Measurements from ENCODE around the gene ADSL. TPM values are rescaled to one million over a fixed set of nuclear protein-coding genes. Genes with fewer than 3 reads are reported as not detected.

Gene ADSL
- total and polyA plus RNA-seq, 5 donors from 2014 or later, result 66.5 to 134 (median 128) TPM

- Mint-ChIP-seq H3K27ac (no peak overlapping the region), H3K27me3 (no peaks in the 10 kb centered on the region), H3K36me3 (peaks cover 11% of the 10 kb centered on the region), H3K4me3 (peak overlapping the region in 1 of 4 donors; percentile 47), H3K4me1 (peaks cover 0 to 25% (median 17%) of the 10 kb centered on the region in 4 donors), H3K9me3 (peaks cover 0 to 1% (median 0%) of the 10 kb centered on the region in 7 donors)
- no peak for ATAC-seq (ENCODE audit: low read depth in 2 of 2)
- no peaks in the 10 kb centered on the region for H3K9me3 ChIP-seq (ENCODE audit: control insufficient read depth in 2 of 2, low read length in 2 of 2)
- no peaks in the 10 kb centered on the region for H3K27me3 ChIP-seq (ENCODE audit: control insufficient read depth, insufficient read depth, low read length)
- no peak overlapping the region for H3K4me3 ChIP-seq (ENCODE audit: low read depth, low read length)
- H3K4me1 ChIP-seq (ENCODE audit: control insufficient read depth, insufficient read depth, low read length, poor library complexity, severe bottlenecking), result peaks cover 11% of the 10 kb centered on the region
- H3K36me3 ChIP-seq (ENCODE audit: control insufficient read depth, insufficient read depth, low read length), result peaks cover 71% of the 10 kb centered on the region
- H3K27ac ChIP-seq (ENCODE audit: insufficient read depth, low read length, poor library complexity, severe bottlenecking), result no peak overlapping the region
- no peak for DNase-seq
Observed at GRCh38 chr22:40410731-40411505, 64.6 kb downstream of the ADSL start.

- peaks cover 17% of the 10 kb centered on the region for H3K36me3 Mint-ChIP-seq
- H3K4me1 ChIP-seq (ENCODE audit: control insufficient read depth, insufficient read depth, low read length, poor library complexity, severe bottlenecking), result peaks cover 16% of the 10 kb centered on the region
- no peak for ATAC-seq (ENCODE audit: low read depth in 2 of 2)
- no peaks in the 10 kb centered on the region for H3K9me3 ChIP-seq (ENCODE audit: control insufficient read depth in 2 of 2, low read length in 2 of 2)
- peaks cover 0 to 2% (median 0%) of the 10 kb centered on the region in 7 donors for H3K9me3 Mint-ChIP-seq
- peaks cover 72% of the 10 kb centered on the region for H3K36me3 ChIP-seq (ENCODE audit: control insufficient read depth, insufficient read depth, low read length)
- DNase-seq, result no peak
- no peak overlapping the region for H3K4me3 Mint-ChIP-seq
- H3K4me3 ChIP-seq (ENCODE audit: low read depth, low read length), result no peak overlapping the region
- no peak overlapping the region for H3K27ac ChIP-seq (ENCODE audit: insufficient read depth, low read length, poor library complexity, severe bottlenecking)
- H3K27me3 ChIP-seq (ENCODE audit: control insufficient read depth, insufficient read depth, low read length), result no peaks in the 10 kb centered on the region
- peaks cover 0 to 31% (median 21%) of the 10 kb centered on the region in 4 donors for H3K4me1 Mint-ChIP-seq
- H3K27me3 Mint-ChIP-seq, result no peaks in the 10 kb centered on the region
- H3K27ac Mint-ChIP-seq, result no peak overlapping the region
Observed at GRCh38 chr22:40411506-40411861, 65.2 kb downstream of the ADSL start.

GRCh38 chr22:40412441-40412840 is 66.1 kb downstream of the ADSL start:
- Mint-ChIP-seq H3K36me3 (peaks cover 20% of the 10 kb centered on the region), H3K4me1 (peaks cover 0 to 35% (median 25%) of the 10 kb centered on the region in 4 donors), H3K27ac (peak overlapping the region; percentile 0 to 63 (median 2)), H3K4me3 (peak overlapping the region in 1 of 4 donors; percentile 9), H3K27me3 (no peaks in the 10 kb centered on the region), H3K9me3 (peaks cover 0 to 3% (median 0%) of the 10 kb centered on the region in 7 donors)
- Histone ChIP-seq H3K36me3 (ENCODE audit: control insufficient read depth, insufficient read depth, low read length) (peaks cover 70% of the 10 kb centered on the region), H3K9me3 (ENCODE audit: control insufficient read depth in 2 of 2, low read length in 2 of 2) (no peaks in the 10 kb centered on the region), H3K4me3 (ENCODE audit: low read depth, low read length) (no peak overlapping the region), H3K27me3 (ENCODE audit: control insufficient read depth, insufficient read depth, low read length) (no peaks in the 10 kb centered on the region), H3K27ac (ENCODE audit: insufficient read depth, low read length, poor library complexity, severe bottlenecking) (peak overlapping the region; percentile 16), H3K4me1 (ENCODE audit: control insufficient read depth, insufficient read depth, low read length, poor library complexity, severe bottlenecking) (peaks cover 19% of the 10 kb centered on the region)
- DNase-seq (no peak), ATAC-seq (ENCODE audit: low read depth in 2 of 2) (no peak)

DNA sequence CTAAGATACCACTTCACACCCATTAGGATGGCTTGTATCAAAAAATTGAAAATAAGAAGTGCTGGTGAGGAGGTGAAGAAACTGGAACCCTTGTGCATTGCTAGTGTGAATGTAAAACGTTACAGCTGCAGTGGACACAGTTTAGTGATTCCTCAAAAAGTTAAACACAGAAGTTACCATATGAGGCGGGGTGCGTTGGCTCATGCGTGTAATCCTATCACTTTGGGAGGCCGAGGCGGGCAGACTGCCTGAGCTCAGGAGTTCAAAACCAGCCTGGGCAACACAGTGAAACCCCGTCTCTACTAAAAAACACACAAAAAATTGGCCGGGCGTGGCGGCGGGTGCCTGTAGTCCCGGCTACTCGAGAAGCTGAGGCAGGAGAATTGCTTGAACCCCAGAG is 67.6 kb downstream of the ADSL start:
- Histone ChIP-seq H3K9me3 (ENCODE audit: control insufficient read depth in 2 of 2, low read length in 2 of 2) (no peaks in the 10 kb centered on the region), H3K36me3 (ENCODE audit: control insufficient read depth, insufficient read depth, low read length) (peaks cover 66% of the 10 kb centered on the region), H3K4me3 (ENCODE audit: low read depth, low read length) (no peak overlapping the region), H3K27ac (ENCODE audit: insufficient read depth, low read length, poor library complexity, severe bottlenecking) (no peak overlapping the region), H3K27me3 (ENCODE audit: control insufficient read depth, insufficient read depth, low read length) (no peaks in the 10 kb centered on the region), H3K4me1 (ENCODE audit: control insufficient read depth, insufficient read depth, low read length, poor library complexity, severe bottlenecking) (peaks cover 19% of the 10 kb centered on the region)
- peaks cover 0 to 38% (median 25%) of the 10 kb centered on the region in 4 donors for H3K4me1 Mint-ChIP-seq
- no peak for DNase-seq
- peaks cover 0 to 3% (median 0%) of the 10 kb centered on the region in 7 donors for H3K9me3 Mint-ChIP-seq
- H3K4me3 Mint-ChIP-seq, result no peak overlapping the region
- peak overlapping the region in 2 of 3 donors; percentile 31 to 97 for H3K27ac Mint-ChIP-seq
- H3K36me3 Mint-ChIP-seq, result peaks cover 20% of the 10 kb centered on the region
- ATAC-seq (ENCODE audit: low read depth in 2 of 2), result no peak
- H3K27me3 Mint-ChIP-seq, result no peaks in the 10 kb centered on the region

GRCh38 chr22:40414311-40414710 is 68.0 kb downstream of the ADSL start:
- no peaks in the 10 kb centered on the region for H3K9me3 ChIP-seq (ENCODE audit: control insufficient read depth in 2 of 2, low read length in 2 of 2)
- Mint-ChIP-seq H3K27me3 (no peaks in the 10 kb centered on the region), H3K27ac (peak overlapping the region in 2 of 3 donors; percentile 94 to 97), H3K36me3 (peaks cover 20% of the 10 kb centered on the region), H3K9me3 (peaks cover 0 to 3% (median 0%) of the 10 kb centered on the region in 7 donors), H3K4me1 (peaks cover 0 to 38% (median 25%) of the 10 kb centered on the region in 4 donors), H3K4me3 (peak overlapping the region in 2 of 4 donors; percentile 29 to 35)
- H3K27me3 ChIP-seq (ENCODE audit: control insufficient read depth, insufficient read depth, low read length), result no peaks in the 10 kb centered on the region
- peak overlapping the region; percentile 20 for H3K27ac ChIP-seq (ENCODE audit: insufficient read depth, low read length, poor library complexity, severe bottlenecking)
- no peak for ATAC-seq (ENCODE audit: low read depth in 2 of 2)
- H3K4me3 ChIP-seq (ENCODE audit: low read depth, low read length), result no peak overlapping the region
- peaks cover 70% of the 10 kb centered on the region for H3K36me3 ChIP-seq (ENCODE audit: control insufficient read depth, insufficient read depth, low read length)
- DNase-seq, result no peak
- peaks cover 19% of the 10 kb centered on the region for H3K4me1 ChIP-seq (ENCODE audit: control insufficient read depth, insufficient read depth, low read length, poor library complexity, severe bottlenecking)

- ATAC-seq (ENCODE audit: low read depth in 2 of 2), result no peak
- Mint-ChIP-seq H3K36me3 (peaks cover 23% of the 10 kb centered on the region), H3K27me3 (no peaks in the 10 kb centered on the region), H3K9me3 (peaks cover 0 to 3% (median 0%) of the 10 kb centered on the region in 7 donors), H3K27ac (peak overlapping the region; percentile 93 to 97 (median 94)), H3K4me1 (peaks cover 0 to 38% (median 25%) of the 10 kb centered on the region in 4 donors), H3K4me3 (peak overlapping the region in 3 of 4 donors; percentile 41 to 57 (median 47))
- Histone ChIP-seq H3K27ac (ENCODE audit: insufficient read depth, low read length, poor library complexity, severe bottlenecking) (peak overlapping the region; percentile 55), H3K27me3 (ENCODE audit: control insufficient read depth, insufficient read depth, low read length) (no peaks in the 10 kb centered on the region), H3K4me1 (ENCODE audit: control insufficient read depth, insufficient read depth, low read length, poor library complexity, severe bottlenecking) (peaks cover 19% of the 10 kb centered on the region), H3K4me3 (ENCODE audit: low read depth, low read length) (no peak overlapping the region), H3K9me3 (ENCODE audit: control insufficient read depth in 2 of 2, low read length in 2 of 2) (no peaks in the 10 kb centered on the region), H3K36me3 (ENCODE audit: control insufficient read depth, insufficient read depth, low read length) (peaks cover 70% of the 10 kb centered on the region)
- no peak for DNase-seq
Observed at GRCh38 chr22:40414838-40415505, 68.7 kb downstream of the ADSL start.

GRCh38 chr22:40415531-40416266 is 69.4 kb downstream of the ADSL start:
- no peaks in the 10 kb centered on the region for H3K27me3 ChIP-seq (ENCODE audit: control insufficient read depth, insufficient read depth, low read length)
- no peaks in the 10 kb centered on the region for H3K27me3 Mint-ChIP-seq
- H3K4me3 ChIP-seq (ENCODE audit: low read depth, low read length), result no peak overlapping the region
- H3K36me3 ChIP-seq (ENCODE audit: control insufficient read depth, insufficient read depth, low read length), result peaks cover 70% of the 10 kb centered on the region
- ATAC-seq (ENCODE audit: low read depth in 2 of 2) (peak; percentile 36 to 48), DNase-seq (peak in 1 of 3 donors; percentile 36)
- peak overlapping the region; percentile 93 to 97 (median 94) for H3K27ac Mint-ChIP-seq
- peaks cover 0 to 3% (median 0%) of the 10 kb centered on the region in 7 donors for H3K9me3 Mint-ChIP-seq
- peaks cover 24% of the 10 kb centered on the region for H3K36me3 Mint-ChIP-seq
- H3K9me3 ChIP-seq (ENCODE audit: control insufficient read depth in 2 of 2, low read length in 2 of 2), result no peaks in the 10 kb centered on the region
- peak overlapping the region; percentile 55 for H3K27ac ChIP-seq (ENCODE audit: insufficient read depth, low read length, poor library complexity, severe bottlenecking)
- H3K4me1 Mint-ChIP-seq, result peaks cover 0 to 38% (median 25%) of the 10 kb centered on the region in 4 donors
- H3K4me3 Mint-ChIP-seq, result peak overlapping the region in 3 of 4 donors; percentile 7 to 57 (median 47)
- peaks cover 19% of the 10 kb centered on the region for H3K4me1 ChIP-seq (ENCODE audit: control insufficient read depth, insufficient read depth, low read length, poor library complexity, severe bottlenecking)
